Measurements from ENCODE around the gene LHX4. TPM values are rescaled to one million over a fixed set of nuclear protein-coding genes. Genes with fewer than 3 reads are reported as not detected.

LHX4 gene
- total and polyA plus RNA-seq, 2 of the 8 experiments (the other 6 are each of a cell fraction or from before 2014, with no cell fraction given): 0.85 to 4.9 TPM

DNA sequence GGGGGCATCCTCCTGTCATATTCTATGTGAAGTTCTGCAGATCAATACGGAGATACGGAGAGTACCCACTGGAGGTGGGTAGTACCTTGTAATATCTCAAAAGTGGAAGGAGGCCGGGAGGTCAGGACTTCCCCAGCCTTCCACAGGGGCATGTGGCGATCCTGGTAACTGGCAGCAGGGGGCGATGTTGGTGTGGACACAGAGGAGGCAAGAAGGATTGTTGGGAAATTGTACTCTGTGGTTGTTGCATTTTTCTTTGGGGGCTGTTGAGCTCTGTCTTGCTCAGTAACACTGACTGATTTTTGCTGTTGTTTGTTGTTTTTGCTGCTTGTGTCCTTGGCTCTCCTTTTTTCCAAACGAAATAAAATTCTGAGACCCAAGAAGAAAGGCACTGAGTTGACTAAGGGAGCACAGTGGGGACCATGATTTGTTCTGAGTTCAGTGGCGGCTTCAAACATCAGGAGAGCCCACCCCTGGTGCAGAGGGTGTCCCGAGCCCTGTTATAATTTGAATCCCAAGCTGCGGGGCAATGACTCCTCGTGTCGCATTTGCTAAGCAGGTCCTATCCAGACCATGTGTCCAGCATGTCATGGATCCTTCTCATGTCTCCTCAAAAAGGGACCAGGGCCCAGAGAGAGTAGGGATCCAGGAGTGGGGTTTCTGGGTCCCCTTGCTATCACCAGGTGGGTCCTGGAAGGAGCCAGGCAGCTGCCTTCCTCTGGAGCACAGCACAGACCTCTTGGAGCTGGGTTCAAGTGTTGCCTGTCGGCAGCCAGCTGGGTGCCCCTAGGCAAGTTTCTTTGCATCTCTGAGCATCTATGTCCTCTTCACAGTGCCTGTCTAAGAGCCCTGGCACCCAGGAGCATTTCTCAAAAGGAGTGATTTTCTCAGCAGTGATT, 22.8 kb downstream of the LHX4 start:
- Histone ChIP-seq H4K5ac (ENCODE audit: insufficient read length, low read depth, low read length) (no peak overlapping the region), H2BK120ac (replicated peaks; ENCODE audit: low read depth, low read length) (no peak overlapping the region), H3K4ac (replicated peaks; ENCODE audit: insufficient read length, low read depth, low read length) (no peak overlapping the region), H4K91ac (replicated peaks; ENCODE audit: insufficient read length, low read length) (no peak overlapping the region), H3K18ac (ENCODE audit: extremely low read depth, low read length) (peak overlapping the region; percentile 19), H3K56ac (replicated peaks; ENCODE audit: insufficient read length, low read depth, low read length) (no peak overlapping the region), H3K4me2 (ENCODE audit: insufficient read depth in 1 of 2, low read depth in 2 of 2, low read length in 2 of 2) (no peak overlapping the region), H3K9me3 (ENCODE audit: insufficient read depth in 2 of 2, low read depth in 1 of 2, low read length in 1 of 2) (no peaks in the 10 kb centered on the region), H4K8ac (ENCODE audit: extremely low read depth, insufficient read depth, low read length) (no peak overlapping the region), H3K23ac (ENCODE audit: insufficient read length) (no peak overlapping the region), H2BK20ac (ENCODE audit: low read length) (peak overlapping the region; percentile 72; the same call in 1 of the 2 replicates), H3K23me2 (ENCODE audit: low read depth, low read length) (peaks cover 3% of the 10 kb centered on the region; the same call in 1 of the 2 replicates), H3K27me3 (replicated peaks in 1 of 4; ENCODE audit: control insufficient read depth in 3 of 4, extremely low read depth in 1 of 4, insufficient read depth in 3 of 4, low read length in 3 of 4) (no peaks in the 10 kb centered on the region; a peak in 1 of 7 replicates), H3K79me1 (ENCODE audit: low read depth, low read length) (no peaks in the 10 kb centered on the region), H3K9ac (replicated peaks in 1 of 4; ENCODE audit: extremely low read depth in 1 of 4, low read depth in 3 of 4, low read length in 3 of 4) (no peak overlapping the region), H2BK15ac (ENCODE audit: low read length) (peak overlapping the region; percentile 61; the same call in 1 of the 2 replicates), H2BK12ac (ENCODE audit: low read depth, low read length) (peak overlapping the region; percentile 84; the same call in 1 of the 2 replicates), H3K4me3 (ENCODE audit: extremely low read depth in 1 of 4, insufficient read depth in 2 of 4, low read depth in 3 of 4, low read length in 4 of 4) (no peak overlapping the region), H3K14ac (ENCODE audit: insufficient read length) (no peak overlapping the region), H3K36me3 (ENCODE audit: control insufficient read depth in 2 of 4, insufficient read depth in 4 of 4, low read length in 3 of 4) (no peaks in the 10 kb centered on the region), H2AK5ac (ENCODE audit: low read depth, low read length) (no peak overlapping the region; the same call in 1 of the 2 replicates), H3K4me1 (replicated peaks in 1 of 4; ENCODE audit: control insufficient read depth in 3 of 4, insufficient read depth in 4 of 4, low read length in 3 of 4) (peaks cover 0 to 22% (median 12%) of the 10 kb centered on the region in 4 experiments; a peak in 6 of 7 replicates), H3K27ac (ENCODE audit: low read depth, low read length) (no peak overlapping the region), H2AFZ (ENCODE audit: low read length) (no peak overlapping the region), H3K79me2 (ENCODE audit: control insufficient read depth in 1 of 2, insufficient read depth in 2 of 2, low read length in 2 of 2) (no peaks in the 10 kb centered on the region), H2BK5ac (ENCODE audit: low read depth, low read length) (no peak overlapping the region), H4K20me1 (replicated peaks in 1 of 2; ENCODE audit: control insufficient read depth in 1 of 2, insufficient read depth in 2 of 2, low read length in 2 of 2) (peaks cover 0 to 2% of the 10 kb centered on the region in 2 experiments)
- FAIRE-seq (peak; percentile 87), DNase-seq (ENCODE audit: low read depth in 1 of 2, low spot score in 2 of 2) (peak in 1 of 2 experiments; percentile 98)
- POLR2A ChIA-PET (ENCODE audit: partially characterized antibody): interaction anchor here (1.0 to 4.0 kb wide), 5 partner anchors 8 to 22 kb away, joined by 3 to 17 read pairs (median 4); no protein-coding TSS in a partner anchor
- WGBS, 2 experiments (ENCODE audit: extremely low coverage in 1 of 2, insufficient coverage in 1 of 2, insufficient read length in 1 of 2, insufficient replicate concordance in 2 of 2, low coverage in 1 of 2, low lambda C conversion rate in 2 of 2, missing lambda C conversion rate in 1 of 2): 60% methylated on average over 12 of the region's 12 CpGs; no CpG with 5 or more reads in 1 of the 2 experiments
- CTCF ChIA-PET (ENCODE audit: partially characterized antibody): interaction anchor here (0.6 to 17.1 kb wide), 62 partner anchors 8 to 249 kb away, joined by 3 to 244 read pairs (median 6); partner anchors contain the start of genes ACBD6 and LHX4
- TF ChIP-seq SIN3A (conservative IDR thresholded peaks at IDR 0.05 in 1 of 2, IDR thresholded peaks at IDR 0.05 in 1 of 2; ENCODE audit: low read depth in 1 of 2, low read length in 2 of 2): no peak
- no peak for TF ChIP-seq CTBP2 (IDR thresholded peaks at IDR 0.05; ENCODE audit: borderline replicate concordance, insufficient read depth, insufficient read length, low read length)
- peak; percentile 60; the same call in 1 of the 2 replicates for TF ChIP-seq CEBPB (IDR thresholded peaks at IDR 0.05; ENCODE audit: low read depth, low read length)
- peak; percentile 92 to 94 for TF ChIP-seq RAD21 (IDR thresholded peaks at IDR 0.05 in 1 of 2, conservative IDR thresholded peaks at IDR 0.05 in 1 of 2; ENCODE audit: low read depth in 2 of 2, low read length in 2 of 2)
- TF ChIP-seq, protein P1, sequence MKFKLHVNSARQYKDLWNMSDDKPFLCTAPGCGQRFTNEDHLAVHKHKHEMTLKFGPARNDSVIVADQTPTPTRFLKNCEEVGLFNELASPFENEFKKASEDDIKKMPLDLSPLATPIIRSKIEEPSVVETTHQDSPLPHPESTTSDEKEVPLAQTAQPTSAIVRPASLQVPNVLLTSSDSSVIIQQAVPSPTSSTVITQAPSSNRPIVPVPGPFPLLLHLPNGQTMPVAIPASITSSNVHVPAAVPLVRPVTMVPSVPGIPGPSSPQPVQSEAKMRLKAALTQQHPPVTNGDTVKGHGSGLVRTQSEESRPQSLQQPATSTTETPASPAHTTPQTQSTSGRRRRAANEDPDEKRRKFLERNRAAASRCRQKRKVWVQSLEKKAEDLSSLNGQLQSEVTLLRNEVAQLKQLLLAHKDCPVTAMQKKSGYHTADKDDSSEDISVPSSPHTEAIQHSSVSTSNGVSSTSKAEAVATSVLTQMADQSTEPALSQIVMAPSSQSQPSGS (IDR thresholded peaks at IDR 0.05; ENCODE audit: low read length): no peak
- no peak for TF ChIP-seq ASH2L (IDR thresholded peaks at IDR 0.05; ENCODE audit: low read length)

All from H1 (cell line).